Liver (tissue), 3 donors: ENCODE results near the gene CNIH2.

Experiments used
- CTCF ChIP-seq: fragments of 150-350 bp; IDR thresholded peaks from 2 replicates; pipeline ENCODE4 v1.5.1; 2017; ENCODE audit warnings: improper control_type of control experiment, low read depth, low read length; ENCODE audit not compliant: missing input control
- EGR1 ChIP-seq, 2 donors: IDR thresholded peaks; 2 replicates each; pipeline ENCODE4 v1.6.1; 2016 to 2018; ENCODE audit warnings: antibody characterized with exemption in 2 of 2, low read depth in 2 of 2
- FOXA1 ChIP-seq: IDR thresholded peaks from 2 replicates; pipeline ENCODE4 v1.6.1; 2016; ENCODE audit warnings: antibody characterized with exemption
- HNF4G ChIP-seq: IDR thresholded peaks from 2 replicates; pipeline ENCODE4 v1.6.1; 2016; ENCODE audit warnings: antibody characterized with exemption
- MAX ChIP-seq: IDR thresholded peaks from 2 replicates; pipeline ENCODE4 v1.6.1; 2016; ENCODE audit warnings: antibody characterized with exemption
- RAD21 ChIP-seq, 2 donors: IDR thresholded peaks; 2 replicates each; pipeline ENCODE4 v1.6.1; 2016; ENCODE audit warnings: antibody characterized with exemption in 2 of 2, mild to moderate bottlenecking in 2 of 2
- SP1 ChIP-seq: IDR thresholded peaks from 2 replicates; pipeline ENCODE4 v1.6.1; 2018; ENCODE audit warnings: antibody characterized with exemption, mild to moderate bottlenecking
- TAF1 ChIP-seq: conservative IDR thresholded peaks from 2 replicates; pipeline ENCODE4 v1.6.1; 2016; ENCODE audit warnings: antibody characterized with exemption, mild to moderate bottlenecking
- YY1 ChIP-seq: IDR thresholded peaks from 2 replicates; pipeline ENCODE4 v1.6.1; 2016; ENCODE audit warnings: antibody characterized with exemption, mild to moderate bottlenecking
- donor health status: healthy.
- donor health status: healthy.

- no peak for TF ChIP-seq CTCF
- no peak for TF ChIP-seq MAX
- TF ChIP-seq YY1 = no peak
- no peak for TF ChIP-seq SP1
- no peak for TF ChIP-seq FOXA1
- TF ChIP-seq HNF4G = no peak
- TF ChIP-seq RAD21 (IDR thresholded peaks at IDR 0.05) = no peak
- no peak for TF ChIP-seq TAF1
- TF ChIP-seq EGR1 (IDR thresholded peaks at IDR 0.05; ENCODE audit: low read depth in 2 of 2) = no peak
Measured at GRCh38 chr11:66233301-66233700, 44.7 kb upstream of the CNIH2 start.
